ENCODE measurements around the gene GNL1. TPM values are rescaled to one million over a fixed set of nuclear protein-coding genes. Genes with fewer than 3 reads are reported as not detected.
"Not testable (repeated sequence)": the region's sequence is repeated elsewhere in the genome, so short reads cannot be mapped to it uniquely, and the experiment has no call there.

The GNL1 gene
- total RNA-seq, 1 experiment from 2014 or later = 42.1 TPM

- not testable (repeated sequence) for DNase-seq (ENCODE audit: low spot score)
Observed at GRCh38 chr6:30498705-30499104, 57.6 kb downstream of the GNL1 start.

- DNase-seq (ENCODE audit: low spot score) = no peak
Observed at GRCh38 chr6:30497714-30498113, 58.6 kb downstream of the GNL1 start.

- not testable (repeated sequence) for DNase-seq (ENCODE audit: low spot score)
Observed at GRCh38 chr6:30497261-30497599, 59.1 kb downstream of the GNL1 start.

GRCh38 chr6:30495993-30496392 lies 60.3 kb downstream of the GNL1 start:
- DNase-seq (ENCODE audit: low spot score) = no peak

GRCh38 chr6:30495060-30495459 lies 61.2 kb downstream of the GNL1 start:
- DNase-seq (ENCODE audit: low spot score) = not testable (repeated sequence)

GRCh38 chr6:30494291-30494861 lies 61.9 kb downstream of the GNL1 start:
- no peak for DNase-seq (ENCODE audit: low spot score)

- DNase-seq (ENCODE audit: low spot score) = no peak
Observed at GRCh38 chr6:30493643-30494250, 62.5 kb downstream of the GNL1 start.

GRCh38 chr6:30491991-30492952 lies 64.0 kb downstream of the GNL1 start:
- DNase-seq (ENCODE audit: low spot score) = no peak

Other genes starting within 250 kb of the GNL1 start
- gene TRIM39, start 229.6 kb downstream of the GNL1 start, total RNA-seq (2014; rRNA removed; shearing (Covaris generic)) = 7.2 and 11.2 TPM in 2 replicates
- 48.2 and 71.3 TPM in 2 replicates for gene RPP21, start 211.3 kb downstream of the GNL1 start, total RNA-seq (2014; rRNA removed; shearing (Covaris generic))
- 82.8 and 95.1 TPM in 2 replicates for gene HLA-E, start 67.0 kb downstream of the GNL1 start, total RNA-seq (2014; rRNA removed; shearing (Covaris generic))
- gene PRR3, start 806 bp upstream of the GNL1 start, total RNA-seq (2014; rRNA removed; shearing (Covaris generic)) = 17.9 and 25.4 TPM in 2 replicates
- 30.7 and 46.7 TPM in 2 replicates for gene ABCF1, start 15.0 kb upstream of the GNL1 start, total RNA-seq (2014; rRNA removed; shearing (Covaris generic))
- 14.8 and 15.9 TPM in 2 replicates for gene PPP1R10, start 60.8 kb upstream of the GNL1 start, total RNA-seq (2014; rRNA removed; shearing (Covaris generic))
- gene MRPS18B, start 61.4 kb upstream of the GNL1 start, total RNA-seq (2014; rRNA removed; shearing (Covaris generic)) = 72.6 and 141 TPM in 2 replicates
- 7.0 and 8.5 TPM in 2 replicates for gene ATAT1, start 70.4 kb upstream of the GNL1 start, total RNA-seq (2014; rRNA removed; shearing (Covaris generic))
- 2.9 and 6.0 TPM in 2 replicates for gene C6orf136, start 90.6 kb upstream of the GNL1 start, total RNA-seq (2014; rRNA removed; shearing (Covaris generic))
- gene DHX16, start 116.5 kb upstream of the GNL1 start, total RNA-seq (2014; rRNA removed; shearing (Covaris generic)) = 29.9 and 32.6 TPM in 2 replicates
- 49.9 and 50.9 TPM in 2 replicates for gene PPP1R18, start 130.2 kb upstream of the GNL1 start, total RNA-seq (2014; rRNA removed; shearing (Covaris generic))
- 15.0 and 20.1 TPM in 2 replicates for gene NRM, start 134.5 kb upstream of the GNL1 start, total RNA-seq (2014; rRNA removed; shearing (Covaris generic))
- 7.8 and 8.7 TPM in 2 replicates for gene MDC1, start 160.8 kb upstream of the GNL1 start, total RNA-seq (2014; rRNA removed; shearing (Covaris generic))
- gene TUBB, start 163.9 kb upstream of the GNL1 start, total RNA-seq (2014; rRNA removed; shearing (Covaris generic)) = 1,333 and 1,508 TPM in 2 replicates
- 206 and 213 TPM in 2 replicates for gene FLOT1, start 186.2 kb upstream of the GNL1 start, total RNA-seq (2014; rRNA removed; shearing (Covaris generic))
- 53.1 and 58.9 TPM in 2 replicates for gene IER3, start 188.1 kb upstream of the GNL1 start, total RNA-seq (2014; rRNA removed; shearing (Covaris generic))

Data from H4 (cell line).